H7 (cell line): Measurements from ENCODE around the gene PPP2R5C. TPM values are rescaled to one million over a fixed set of nuclear protein-coding genes. Genes with fewer than 3 reads are reported as not detected.
"Not testable (repeated sequence)": the region's sequence is repeated elsewhere in the genome, so short reads cannot be mapped to it uniquely, and the experiment has no call there.

Experiments
- DNase-seq: peaks from one replicate; pipeline ENCODE4 v3.0.0; 2012
- H3K27me3 ChIP-seq: 2 replicates; pipeline ENCODE4 v1.6.0; 2011; ENCODE audit warnings: mild to moderate bottlenecking, low read length; ENCODE audit not compliant: control insufficient read depth, insufficient read depth
- H3K36me3 ChIP-seq: replicated peaks from 2 replicates; pipeline ENCODE4 v1.5.1; 2011; ENCODE audit warnings: low read length; ENCODE audit not compliant: control insufficient read depth, insufficient read depth
- H3K4me3 ChIP-seq: 2 replicates; pipeline ENCODE4 v1.5.1; 2011; ENCODE audit warnings: low read depth, mild to moderate bottlenecking, control low read depth, low read length, moderate library complexity; ENCODE audit not compliant: insufficient read depth
- total RNA-seq: library from RNA; depleted of rRNA; stranded (reverse); fragments of >200 nt; shearing (Covaris generic); gene quantifications from 2 replicates; pipeline ENCODE4 v1.2.3, GENCODE V29; 2014; rRNA removed

Gene PPP2R5C
- 46.7 and 64.6 TPM in 2 replicates for total RNA-seq

DNA sequence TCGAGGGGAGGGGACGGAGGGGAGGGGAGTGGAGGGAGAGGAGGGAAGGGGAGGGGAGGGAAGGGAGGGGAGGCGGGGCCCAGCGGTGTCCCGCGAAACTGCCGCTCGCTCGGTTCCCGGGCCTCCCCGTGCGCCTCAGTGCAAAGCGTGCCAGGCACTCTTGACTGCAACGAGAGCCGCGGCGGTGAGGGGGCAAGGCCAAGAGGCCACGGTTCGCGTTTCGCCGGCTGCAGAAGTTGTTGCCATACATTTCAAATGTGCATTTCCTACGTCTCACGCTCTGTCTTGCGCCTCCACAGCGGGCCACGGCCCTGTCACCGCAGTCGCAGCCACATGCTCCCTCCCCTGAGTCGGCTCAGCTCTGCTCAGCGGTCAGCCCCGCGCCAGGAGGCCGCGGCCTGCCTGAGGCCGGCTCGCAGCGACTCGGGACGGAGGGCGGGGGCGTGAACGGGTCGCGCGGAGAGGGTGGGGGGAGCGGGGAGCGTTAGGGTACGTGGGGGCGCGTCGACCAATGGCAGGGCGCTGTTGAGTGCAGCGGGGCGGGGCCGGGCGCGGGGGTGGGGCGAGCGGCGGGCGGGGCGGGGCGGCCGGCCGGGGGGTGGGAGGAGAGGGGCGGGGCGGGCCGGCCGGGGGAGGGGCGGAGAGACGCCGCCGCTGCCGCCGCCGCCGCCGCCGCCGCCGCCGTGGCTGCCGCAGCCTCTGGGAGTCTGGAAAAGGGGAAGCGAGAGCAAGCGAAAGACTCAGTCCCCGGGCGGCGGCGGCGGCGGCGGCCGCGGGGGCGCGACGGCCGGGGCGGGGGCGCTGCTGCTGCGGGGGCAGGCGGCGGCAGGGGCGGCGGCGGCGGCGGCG is at the start of gene PPP2R5C:
Gene PPP2R5C, plus strand, starts transcription at position 678 of the 849 bp plus-strand sequence. CDS start 185 bp downstream, outside the sequence.
- peak within 1 kb of the TSS; percentile 99 for H3K4me3 ChIP-seq
- H3K27me3 ChIP-seq, result peaks cover 22% of the 10 kb centered on the region
- DNase-seq, result peak; percentile 98
- H3K36me3 ChIP-seq, result peaks cover 2% of the 10 kb centered on the region

DNA sequence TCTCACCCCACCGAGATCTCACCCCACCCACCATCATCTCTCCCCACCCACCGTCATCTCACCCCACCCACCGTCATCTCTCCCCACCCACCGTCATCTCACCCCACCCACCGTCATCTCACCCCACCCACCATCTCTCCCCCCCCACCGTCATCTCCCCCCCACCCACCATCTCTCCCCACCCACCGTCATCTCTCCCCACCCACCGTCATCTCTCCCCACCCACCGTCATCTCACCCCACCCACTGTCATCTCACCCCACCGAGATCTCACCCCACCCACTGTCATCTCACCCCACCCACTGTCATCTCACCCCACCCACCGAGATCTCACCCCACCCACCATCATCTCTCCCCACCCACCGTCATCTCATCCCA is 49.7 kb upstream of the PPP2R5C start:
- DNase-seq, H3K27me3 ChIP-seq: not testable (repeated sequence)

GRCh38 chr14:101712341-101712740 is 49.2 kb upstream of the PPP2R5C start:
- not testable (repeated sequence) for DNase-seq, H3K27me3 ChIP-seq, H3K4me3 ChIP-seq, H3K36me3 ChIP-seq

More for the DNA sequence above, 49.7 kb upstream of the PPP2R5C start:
- not testable (repeated sequence) for H3K36me3 ChIP-seq, H3K4me3 ChIP-seq

DNA sequence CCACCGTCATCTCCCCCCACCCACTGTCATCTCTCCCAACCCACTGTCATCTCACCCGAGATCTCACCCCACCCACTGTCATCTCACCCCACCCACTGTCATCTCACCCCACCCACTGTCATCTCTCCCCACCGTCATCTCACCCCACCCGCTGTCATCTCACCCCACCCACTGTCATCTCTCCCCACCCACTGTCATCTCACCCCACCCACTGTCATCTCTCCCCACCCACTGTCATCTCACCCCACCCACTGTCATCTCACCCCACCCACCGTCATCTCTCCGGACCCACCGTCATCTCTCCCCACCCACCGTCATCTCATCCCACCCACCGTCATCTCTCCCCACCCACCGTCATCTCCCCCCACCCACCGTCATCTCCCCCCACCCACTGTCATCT is 48.4 kb upstream of the PPP2R5C start:
- not testable (repeated sequence) for DNase-seq, H3K27me3 ChIP-seq, H3K36me3 ChIP-seq, H3K4me3 ChIP-seq

DNA sequence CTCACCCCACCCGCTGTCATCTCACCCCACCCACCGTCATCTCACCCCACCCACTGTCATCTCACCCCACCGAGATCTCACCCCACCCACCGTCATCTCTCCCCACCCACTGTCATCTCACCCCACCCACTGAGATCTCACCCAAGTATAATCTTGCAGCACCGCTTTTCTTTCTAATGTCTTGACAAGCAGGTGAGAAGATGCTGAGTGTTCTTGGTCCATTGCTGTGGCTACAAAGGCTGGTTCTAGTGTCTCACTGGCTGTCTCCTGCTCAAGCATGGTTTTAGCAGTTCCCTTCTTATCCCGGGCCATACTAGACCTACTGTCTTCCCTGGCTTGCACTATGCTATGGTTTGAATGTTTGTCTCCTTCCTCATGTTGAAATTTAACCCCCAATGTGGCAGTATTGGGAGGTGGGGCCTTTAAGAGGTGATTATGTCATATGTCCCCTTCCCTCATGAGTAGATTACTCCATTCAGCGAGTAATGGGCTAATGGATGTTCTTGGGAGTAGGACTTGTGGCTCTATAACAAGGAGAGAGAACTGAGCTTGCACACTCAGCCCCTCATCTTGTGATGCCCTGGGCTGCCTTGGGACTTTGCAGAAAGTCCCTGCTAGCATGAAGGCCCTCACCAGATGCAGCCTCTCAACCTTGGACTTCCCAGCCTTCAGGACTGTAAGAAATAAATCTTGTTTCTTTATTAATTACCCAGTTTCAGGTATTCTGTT is 47.7 kb upstream of the PPP2R5C start:
- Histone ChIP-seq H3K27me3 (no peaks in the 10 kb centered on the region), H3K4me3 (no peak overlapping the region), H3K36me3 (no peaks in the 10 kb centered on the region)
- peak; percentile 2 for DNase-seq

DNA sequence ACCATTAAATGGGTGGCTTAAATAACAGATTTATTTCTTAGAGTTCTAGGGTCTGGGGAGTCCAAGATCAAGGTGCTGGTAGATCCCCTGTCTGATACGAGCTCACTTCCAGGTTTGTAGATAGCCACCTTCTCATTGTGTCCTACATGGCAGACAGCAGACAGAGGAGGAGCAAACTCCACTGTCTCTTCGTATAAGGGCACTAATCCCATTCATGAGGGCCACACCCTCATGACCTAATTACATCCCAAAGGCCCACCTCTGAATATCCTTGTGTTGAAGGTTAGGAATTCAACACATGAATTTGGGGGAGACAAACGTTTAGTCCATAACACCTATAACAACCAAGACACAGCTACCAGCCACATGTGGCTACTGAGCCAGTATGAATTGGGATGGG is 47.1 kb upstream of the PPP2R5C start:
- Histone ChIP-seq H3K36me3 (no peaks in the 10 kb centered on the region), H3K4me3 (no peak overlapping the region), H3K27me3 (no peaks in the 10 kb centered on the region)
- no peak for DNase-seq

DNA sequence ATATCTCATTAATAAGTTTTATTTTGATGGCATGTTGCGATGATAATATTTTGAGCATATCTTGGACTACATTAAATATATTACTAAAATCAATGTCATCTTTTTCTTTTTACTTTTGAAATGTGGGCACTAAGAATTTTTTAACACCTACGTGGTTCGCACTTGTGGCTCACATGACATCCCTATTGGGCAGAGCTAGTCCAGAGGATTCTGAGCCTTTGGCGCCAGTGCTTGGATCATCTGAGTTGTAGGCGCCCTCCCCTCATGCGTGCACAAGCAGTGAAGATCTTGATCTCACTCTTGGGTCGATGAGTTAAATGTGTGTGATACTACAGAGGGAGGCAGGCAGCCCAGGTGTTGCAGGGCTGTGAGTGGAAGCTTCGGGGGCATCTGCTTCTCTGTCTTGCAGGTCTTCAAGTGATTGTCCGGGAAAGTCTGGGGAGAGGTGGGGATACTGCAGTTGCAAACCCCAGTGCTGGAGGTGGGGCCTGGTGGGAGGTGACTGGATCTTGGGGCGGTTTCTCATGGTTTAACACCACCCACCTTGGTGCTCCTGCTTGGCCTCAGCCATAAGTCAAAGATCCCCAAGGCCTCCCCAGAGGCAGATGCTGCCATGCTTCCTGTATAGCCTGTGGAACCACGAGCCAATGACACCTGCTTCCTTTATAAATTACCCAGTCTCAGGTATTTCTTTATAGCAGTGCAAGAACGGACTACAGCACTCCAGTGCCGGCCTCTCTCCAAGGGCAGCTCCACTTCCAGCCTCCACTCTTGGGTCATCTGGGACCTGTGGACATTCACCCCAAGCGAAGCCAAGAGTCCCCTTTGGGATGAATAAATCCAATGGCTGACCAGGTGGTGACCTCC is 46.1 kb upstream of the PPP2R5C start:
- Histone ChIP-seq H3K4me3 (no peak overlapping the region), H3K36me3 (no peaks in the 10 kb centered on the region), H3K27me3 (no peaks in the 10 kb centered on the region)
- peak; percentile 3 for DNase-seq

GRCh38 chr14:101716077-101716950 is 45.2 kb upstream of the PPP2R5C start:
- Histone ChIP-seq H3K36me3 (no peaks in the 10 kb centered on the region), H3K27me3 (no peaks in the 10 kb centered on the region), H3K4me3 (no peak overlapping the region)
- peak; percentile 32 for DNase-seq

GRCh38 chr14:101716956-101717662 is 44.4 kb upstream of the PPP2R5C start:
- peak; percentile 32 for DNase-seq
- H3K36me3 ChIP-seq, result no peaks in the 10 kb centered on the region
- H3K27me3 ChIP-seq, result no peaks in the 10 kb centered on the region
- no peak overlapping the region for H3K4me3 ChIP-seq

- Histone ChIP-seq H3K4me3 (no peak overlapping the region), H3K27me3 (no peaks in the 10 kb centered on the region), H3K36me3 (no peaks in the 10 kb centered on the region)
- peak; percentile 7 for DNase-seq
Observed at GRCh38 chr14:101717663-101718490, 43.6 kb upstream of the PPP2R5C start.

DNA sequence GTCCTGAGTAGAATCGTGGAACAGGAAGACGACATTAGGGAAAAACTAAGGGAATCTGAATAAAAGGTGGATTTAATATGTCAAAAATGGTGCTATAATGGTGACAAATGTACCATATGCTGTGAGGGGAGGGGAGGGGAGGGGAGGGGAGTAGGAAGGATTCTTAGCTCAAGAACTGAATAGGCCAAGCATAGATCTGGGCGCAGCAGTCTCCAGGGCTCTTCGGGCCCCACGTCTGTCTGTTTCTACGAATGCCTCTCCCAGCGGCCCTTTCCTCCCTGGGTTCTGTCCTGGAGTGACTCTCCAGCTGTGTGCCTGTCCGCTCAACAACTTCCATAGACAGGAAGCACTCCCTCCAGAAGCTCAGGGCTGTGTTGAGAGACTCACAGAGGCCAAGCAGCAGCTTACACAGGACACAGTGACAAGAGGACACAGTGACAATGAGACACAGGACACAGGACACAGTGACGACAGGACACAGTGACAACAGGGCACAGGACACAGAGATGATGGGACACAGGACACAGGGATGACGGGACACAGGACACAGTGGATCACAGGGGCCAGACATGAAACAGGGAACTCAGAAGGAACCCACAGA is 42.4 kb upstream of the PPP2R5C start:
- no peaks in the 10 kb centered on the region for H3K27me3 ChIP-seq
- no peak overlapping the region for H3K4me3 ChIP-seq
- H3K36me3 ChIP-seq, result no peaks in the 10 kb centered on the region
- peak; percentile 21 for DNase-seq

- Histone ChIP-seq H3K4me3 (no peak overlapping the region), H3K27me3 (no peaks in the 10 kb centered on the region), H3K36me3 (no peaks in the 10 kb centered on the region)
- DNase-seq, result peak; percentile 69
Observed at GRCh38 chr14:101719708-101720107, 41.8 kb upstream of the PPP2R5C start.
